K562 (cell line): Measurements from ENCODE around the gene CD69. TPM values are rescaled to one million over a fixed set of nuclear protein-coding genes. Genes with fewer than 3 reads are reported as not detected.

ENCODE experiments used
- ATF1 ChIP-seq, 2 experiments: fragments of 450-650 bp in 1 of 2; IDR thresholded peaks; 2 replicates each; pipeline ENCODE4 v1.6.1; 2016; ENCODE audit warnings: missing compliant biosample characterization in 1 of 2, missing genetic modification characterization in 1 of 2
- CSDE1 ChIP-seq, 2 experiments: fragments of 450-650 bp; IDR thresholded peaks; 2 replicates each; pipeline ENCODE4 v1.6.1; 2016; ENCODE audit warnings: mild to moderate bottlenecking in 1 of 2
- ELF4 ChIP-seq: fragments of 450-650 bp; formaldehyde crosslinking; IDR thresholded peaks from 2 replicates; pipeline ENCODE4 v1.4.0; 2022; ENCODE audit warnings: missing genetic modification characterization
- FOXO4 ChIP-seq: fragments of 450-650 bp; formaldehyde crosslinking; IDR thresholded peaks from 2 replicates; pipeline ENCODE4 v1.4.0; 2020; ENCODE audit warnings: mild to moderate bottlenecking, moderate library complexity
- HDAC2 ChIP-seq: fragments of 450-650 bp; IDR thresholded peaks from 2 replicates; pipeline ENCODE4 v1.6.1; 2016; ENCODE audit warnings: mild to moderate bottlenecking
- ILF3 ChIP-seq: fragments of 450-650 bp; IDR thresholded peaks from 2 replicates; pipeline ENCODE4 v1.6.1; 2018; ENCODE audit warnings: antibody characterized with exemption, mild to moderate bottlenecking, moderate library complexity, borderline replicate concordance
- IRF1 ChIP-seq: sonication (generic); formaldehyde crosslinking; IDR thresholded peaks from 2 replicates; pipeline ENCODE4 v1.8.0; 2022; ENCODE audit warnings: missing genetic modification reagents, mild to moderate bottlenecking, borderline replicate concordance
- KDM1A ChIP-seq, 2 experiments: fragments of 450-650 bp; IDR thresholded peaks; 2 replicates each; pipeline ENCODE4 v1.6.1; 2016; ENCODE audit warnings: mild to moderate bottlenecking in 2 of 2
- LCOR ChIP-seq: sonication (generic); formaldehyde crosslinking; IDR thresholded peaks from 2 replicates; pipeline ENCODE4 v1.8.0; 2022; ENCODE audit warnings: mild to moderate bottlenecking, missing genetic modification reagents
- LEF1 ChIP-seq: fragments of 450-650 bp; IDR thresholded peaks from 2 replicates; pipeline ENCODE4 v1.6.1; 2016; ENCODE audit warnings: mild to moderate bottlenecking
- NKRF ChIP-seq: fragments of 450-650 bp; IDR thresholded peaks from 2 replicates; pipeline ENCODE4 v1.6.1; 2016; ENCODE audit warnings: borderline replicate concordance
- NR2F6 ChIP-seq: fragments of 450-650 bp; formaldehyde crosslinking; IDR thresholded peaks from 2 replicates; pipeline ENCODE4 v1.4.0; 2020; ENCODE audit warnings: mild to moderate bottlenecking
- TCF3 ChIP-seq: sonication (generic); formaldehyde crosslinking; IDR thresholded peaks from 2 replicates; pipeline ENCODE4 v1.4.0; 2020; ENCODE audit warnings: mild to moderate bottlenecking, missing genetic modification reagents
- TRIM24 ChIP-seq, 2 experiments: fragments of 450-650 bp; IDR thresholded peaks; 2 replicates each; pipeline ENCODE4 v1.6.1; 2016
- TRIM28 ChIP-seq: fragments of 450-650 bp; IDR thresholded peaks from 2 replicates; pipeline ENCODE4 v1.6.1; 2017
- ZKSCAN8 ChIP-seq: fragments of 200-800 bp; sonication (Bioruptor generic); IDR thresholded peaks from 2 replicates; pipeline ENCODE4 v1.6.1; 2016; ENCODE audit warnings: missing genetic modification characterization, missing compliant biosample characterization
- ZNF316 ChIP-seq: fragments of 450-650 bp; IDR thresholded peaks from 2 replicates; pipeline ENCODE4 v1.6.1; 2016
- ZNF780A ChIP-seq: fragments of 250-450 bp; sonication (Bioruptor Pico); IDR thresholded peaks from 2 replicates; pipeline ENCODE4 v1.5.0; 2021; ENCODE audit warnings: mild to moderate bottlenecking
- polyA plus RNA-seq, 8 experiments: library from polyadenylated mRNA; depleted of rRNA in 4 of 8; stranded (reverse) in 5 of 8; unstranded in 3 of 8; fragments of >200 nt; fragmentation: Nextera tagmentation in 2 of 8; fragmentation: Illumina TruSeq in 1 of 8; extraction: Ambion mirVana in 2 of 8; extraction: Trizol in 1 of 8; gene quantifications; 2 replicates each; pipeline versions ENCODE4 v1.2.1 to v1.2.3, GENCODE V29; 2011 to 2014; ENCODE audit warnings: inconsistent platforms in 1 of 8, missing spikeins in 1 of 8
- total RNA-seq, 7 experiments: library from RNA; depleted of rRNA in 6 of 7; stranded (reverse); fragments of >200 nt in 6 of 7; fragmentation: Illumina TruSeq in 2 of 7; extraction: Trizol in 2 of 7; gene quantifications; 2 replicates each; pipeline versions ENCODE4 v1.2.1 to v1.2.3, GENCODE V29; 2011 to 2021; ENCODE audit warnings: low replicate concordance in 1 of 7

The CD69 gene
- total and polyA plus RNA-seq, 9 of the 15 experiments (the other 6 are each of a cell fraction or from before 2014, with no cell fraction given), result 11.7 to 243 (median 54.4) TPM

GRCh38 chr12:9762369-9762768 lies 1.7 kb upstream of the CD69 start (continued):
- TF ChIP-seq HDAC2 (no peak), IRF1 (CRISPR knock-in tag) (no peak), TCF3 (no peak), ILF3 (no peak), TRIM28 (peak; percentile 69; the same call in 1 of the 2 replicates), ELF4 (CRISPR knock-in tag) (no peak), NR2F6 (no peak), KDM1A (IDR thresholded peaks at IDR 0.05) (0 out of 4 replicates have a peak, but pooled peaks of 1 of the 2 experiments have one; percentile 16), ZKSCAN8 (CRISPR knock-in tag) (no peak), LCOR (no peak), TRIM24 (IDR thresholded peaks at IDR 0.05) (peak in 1 of 2 experiments; percentile 69; a peak in 2 of 4 replicates), LEF1 (no peak), ATF1 (CRISPR knock-in tag; IDR thresholded peaks at IDR 0.05) (no peak), ATF1 (tag; IDR thresholded peaks at IDR 0.05) (no peak), NKRF (no peak), CSDE1 (IDR thresholded peaks at IDR 0.05) (no peak), ZNF780A (CRISPR knock-in tag) (no peak), FOXO4 (CRISPR knock-in tag) (no peak), ZNF316 (peak; percentile 78)
